ENCODE data around the gene TSHZ2. TPM values are rescaled to one million over a fixed set of nuclear protein-coding genes. Genes with fewer than 3 reads are reported as not detected.

Gene TSHZ2
- total RNA-seq, 4 donors from 2014 or later, result 28.6 to 40.1 (median 35.5) TPM

DNA sequence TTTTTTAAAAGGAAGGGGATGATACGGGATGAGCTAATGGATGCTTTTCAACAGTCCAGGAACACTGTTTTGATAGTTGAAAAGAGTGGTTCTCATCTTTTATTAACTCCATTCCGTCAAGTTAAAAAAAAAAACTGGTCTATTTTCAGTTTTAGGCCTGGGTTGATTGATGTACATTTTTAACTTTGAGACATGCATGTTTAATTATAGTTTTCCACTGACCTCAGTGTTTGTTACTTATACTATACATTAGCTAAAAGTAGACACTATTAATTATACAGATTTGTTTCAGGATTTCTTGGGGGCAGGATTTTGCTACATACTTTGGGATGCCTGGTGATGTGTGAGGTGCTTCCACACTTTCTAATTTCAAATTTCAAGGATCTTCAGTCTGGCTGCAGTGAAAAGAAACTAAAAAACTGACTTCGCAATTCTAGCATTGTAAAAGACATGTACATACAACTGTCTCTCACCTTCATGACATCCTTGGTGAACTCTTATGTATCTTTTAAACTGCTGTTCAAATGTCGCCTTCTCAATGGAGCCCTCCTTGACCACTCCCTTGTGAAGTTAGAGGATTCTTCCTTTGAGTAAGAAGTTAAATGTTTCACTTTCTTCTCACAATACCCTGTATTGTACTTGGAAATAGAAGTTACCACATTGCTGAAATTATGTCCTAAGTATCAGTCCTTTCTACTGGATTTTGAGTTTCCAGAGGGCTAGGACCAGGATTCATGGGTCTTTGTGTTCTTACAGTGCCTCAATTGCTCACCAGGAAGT is 101.7 kb downstream of the TSHZ2 start:
- TF ChIP-seq CTCF (IDR thresholded peaks at IDR 0.05; ENCODE audit: low read depth), result no peak

DNA sequence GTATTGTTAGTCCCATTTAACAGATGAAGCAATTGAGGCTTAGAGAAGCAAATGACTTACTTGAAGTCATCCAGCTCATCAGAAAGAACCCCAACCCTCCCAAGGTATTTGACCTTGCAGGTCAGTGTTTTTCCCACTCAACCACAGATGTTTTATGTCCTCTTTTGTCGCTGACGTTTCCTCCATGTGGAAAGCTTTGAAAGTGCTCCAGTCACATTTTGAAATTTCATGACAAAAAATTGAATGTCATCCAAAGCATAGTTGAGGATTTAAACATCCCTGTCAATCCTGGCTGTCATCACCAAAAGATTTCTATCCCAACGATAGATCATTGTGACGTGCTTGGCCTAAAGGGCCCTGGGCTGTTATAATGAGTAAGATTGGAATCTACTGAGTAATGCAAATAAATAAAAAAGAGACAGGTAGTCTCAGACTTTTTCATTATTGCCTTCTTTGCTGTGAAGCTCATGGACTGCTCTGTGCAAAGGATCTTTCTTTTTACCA is 102.7 kb downstream of the TSHZ2 start:
- TF ChIP-seq CTCF (IDR thresholded peaks at IDR 0.05; ENCODE audit: low read depth), result no peak

DNA sequence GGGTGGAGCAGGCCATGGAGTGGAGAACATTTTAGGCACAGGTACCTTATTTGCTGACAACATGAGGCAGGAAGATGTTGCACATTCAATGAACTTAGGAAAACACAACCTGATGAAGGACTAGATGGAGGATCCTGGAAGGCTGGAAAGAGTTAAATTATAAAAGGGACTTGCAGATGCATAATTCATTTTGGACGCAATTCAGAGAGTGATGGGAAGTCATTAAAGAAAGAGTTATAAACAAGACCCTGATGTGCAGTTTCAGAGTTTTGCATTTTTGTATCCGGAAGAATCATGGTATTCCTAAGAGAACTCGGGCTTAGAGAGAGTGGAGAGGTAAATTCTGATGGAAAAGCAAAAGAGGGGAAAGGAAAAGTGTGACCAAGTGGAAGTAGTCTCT is 104.5 kb downstream of the TSHZ2 start:
- no peak for TF ChIP-seq CTCF (IDR thresholded peaks at IDR 0.05; ENCODE audit: low read depth)

DNA sequence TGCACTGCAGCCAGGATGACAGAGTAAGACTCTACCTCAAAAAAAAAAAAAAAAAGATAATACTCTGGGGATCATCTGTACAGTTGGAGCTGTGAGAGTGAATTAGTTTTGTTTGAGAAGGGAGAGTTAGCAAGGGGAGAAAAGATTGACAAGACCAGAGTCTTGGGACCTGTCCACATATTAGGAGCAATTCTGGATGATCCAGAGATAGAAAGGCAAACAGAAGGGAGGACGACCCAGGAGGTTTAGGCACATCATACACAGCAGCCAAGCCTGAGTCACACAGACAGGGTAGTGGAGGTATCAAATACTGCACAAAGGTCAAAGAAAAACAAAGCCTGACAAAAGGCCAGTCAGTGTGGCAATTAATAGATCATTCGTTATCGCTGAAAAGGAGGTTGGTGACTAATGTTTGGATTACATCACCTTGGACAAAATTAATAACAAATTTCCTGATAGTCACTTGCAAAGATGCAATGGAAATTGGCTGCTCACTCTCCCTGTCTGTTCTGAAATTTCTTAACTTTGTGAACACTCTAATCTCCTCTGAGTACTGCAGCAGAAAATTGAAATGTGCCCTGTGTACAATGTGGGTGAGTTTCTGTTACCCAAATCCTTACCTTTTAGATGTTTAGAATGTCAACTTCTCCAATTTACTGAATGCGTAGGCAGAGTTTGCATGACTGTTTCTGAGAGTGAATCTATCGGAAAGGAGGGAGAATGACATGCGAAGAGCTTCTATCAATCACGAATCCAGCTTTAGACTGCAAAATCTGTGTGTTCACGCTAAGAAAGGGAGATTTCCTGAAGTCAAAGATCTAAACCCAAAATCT is 105.4 kb downstream of the TSHZ2 start:
- no peak for TF ChIP-seq CTCF (IDR thresholded peaks at IDR 0.05; ENCODE audit: low read depth)

GRCh38 chr20:53078761-53079160 is 106.6 kb downstream of the TSHZ2 start:
- no peak for TF ChIP-seq CTCF (IDR thresholded peaks at IDR 0.05; ENCODE audit: low read depth)

- TF ChIP-seq CTCF (IDR thresholded peaks at IDR 0.05; ENCODE audit: low read depth), result no peak
These were observed 107.1 kb downstream of the TSHZ2 start for GRCh38 chr20:53079261-53079691.
